ENCODE measurements around the gene APC2.

GRCh38 chr19:1452802-1453524, 3.0 kb downstream of the APC2 start:
- no peak for TF ChIP-seq CTCF (IDR thresholded peaks at IDR 0.05; ENCODE audit: low read depth, low read length)
- TF ChIP-seq EZH2phosphoT487 (IDR thresholded peaks at IDR 0.05; ENCODE audit: low read depth): no peak
